Measurements from ENCODE around the gene KIAA0513. TPM values are rescaled to one million over a fixed set of nuclear protein-coding genes. Genes with fewer than 3 reads are reported as not detected.

Gene KIAA0513
- total RNA-seq, 1 experiment from 2014 or later: 2.9 TPM

DNA sequence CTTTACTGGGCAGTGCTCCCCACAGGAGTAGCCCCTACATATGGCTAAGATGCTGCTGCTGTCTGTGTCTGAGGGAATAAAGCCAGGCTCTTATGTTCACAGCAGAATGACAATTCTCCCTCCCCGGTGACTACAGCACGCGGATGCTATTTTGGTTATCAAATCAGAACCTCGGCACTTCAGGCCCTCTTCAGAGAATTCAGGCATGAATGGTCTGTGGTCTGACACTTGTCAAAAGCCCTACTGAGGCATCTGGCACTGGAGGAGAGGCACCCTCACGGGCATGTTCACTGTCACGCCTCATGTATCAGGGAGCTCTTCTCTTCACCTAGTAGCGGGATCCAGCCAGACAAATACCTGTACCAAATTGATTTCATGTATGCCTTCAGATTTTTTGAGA, 30.4 kb downstream of the KIAA0513 start:
- TF ChIP-seq, protein P1, sequence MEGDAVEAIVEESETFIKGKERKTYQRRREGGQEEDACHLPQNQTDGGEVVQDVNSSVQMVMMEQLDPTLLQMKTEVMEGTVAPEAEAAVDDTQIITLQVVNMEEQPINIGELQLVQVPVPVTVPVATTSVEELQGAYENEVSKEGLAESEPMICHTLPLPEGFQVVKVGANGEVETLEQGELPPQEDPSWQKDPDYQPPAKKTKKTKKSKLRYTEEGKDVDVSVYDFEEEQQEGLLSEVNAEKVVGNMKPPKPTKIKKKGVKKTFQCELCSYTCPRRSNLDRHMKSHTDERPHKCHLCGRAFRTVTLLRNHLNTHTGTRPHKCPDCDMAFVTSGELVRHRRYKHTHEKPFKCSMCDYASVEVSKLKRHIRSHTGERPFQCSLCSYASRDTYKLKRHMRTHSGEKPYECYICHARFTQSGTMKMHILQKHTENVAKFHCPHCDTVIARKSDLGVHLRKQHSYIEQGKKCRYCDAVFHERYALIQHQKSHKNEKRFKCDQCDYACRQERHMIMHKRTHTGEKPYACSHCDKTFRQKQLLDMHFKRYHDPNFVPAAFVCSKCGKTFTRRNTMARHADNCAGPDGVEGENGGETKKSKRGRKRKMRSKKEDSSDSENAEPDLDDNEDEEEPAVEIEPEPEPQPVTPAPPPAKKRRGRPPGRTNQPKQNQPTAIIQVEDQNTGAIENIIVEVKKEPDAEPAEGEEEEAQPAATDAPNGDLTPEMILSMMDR (conservative IDR thresholded peaks at IDR 0.05; ENCODE audit: low read depth, low read length): no peak
- no peak for TF ChIP-seq EZH2 (IDR thresholded peaks at IDR 0.05; ENCODE audit: borderline replicate concordance, low read depth, low read length, poor library complexity, severe bottlenecking)
- no peak for DNase-seq (ENCODE audit: low spot score)
- Histone ChIP-seq H3K4me1 (ENCODE audit: insufficient read depth, low read length, poor library complexity, severe bottlenecking) (no peaks in the 10 kb centered on the region), H3K27me3 (replicated peaks; ENCODE audit: insufficient read depth, low read depth, low read length, poor library complexity) (no peaks in the 10 kb centered on the region), H3K27ac (ENCODE audit: low read depth, low read length, poor library complexity, severe bottlenecking) (no peak overlapping the region), H3K4me3 (ENCODE audit: low read depth, low read length, poor library complexity, severe bottlenecking) (no peak overlapping the region), H3K9me3 (ENCODE audit: low read depth, low read length, poor library complexity, severe bottlenecking) (no peaks in the 10 kb centered on the region), H3K36me3 (ENCODE audit: insufficient read depth, low read length, poor library complexity, severe bottlenecking) (no peaks in the 10 kb centered on the region)
- ChIA-PET CTCF (no interaction called here), POLR2A (ENCODE audit: low non-redundant PET) (no interaction called here)
- BruUV-seq (replicated peaks): no TSS peak
- intact Hi-C loops (cut with micrococcal nuclease; ENCODE audit: unreplicated experiment): no loop called here

DNA sequence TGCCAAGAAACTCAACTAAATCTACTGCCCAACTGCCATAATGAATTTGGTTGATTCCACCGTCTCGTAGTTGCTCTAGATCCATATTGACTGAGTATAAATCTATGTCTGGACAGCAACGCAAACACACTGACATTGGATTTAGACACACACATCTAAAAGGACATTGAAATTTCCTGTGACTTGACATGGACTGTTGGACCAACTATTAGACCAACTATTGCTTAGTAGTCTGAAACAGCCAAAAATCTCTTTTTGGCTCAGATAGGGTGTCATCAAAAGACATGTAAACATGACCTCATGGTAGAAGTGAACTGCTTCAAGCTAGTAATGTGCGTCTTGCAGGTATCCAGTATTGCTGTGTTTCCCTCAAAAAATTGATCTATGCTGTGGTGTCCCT, 31.3 kb downstream of the KIAA0513 start:
- TF ChIP-seq EZH2 (IDR thresholded peaks at IDR 0.05; ENCODE audit: borderline replicate concordance, low read depth, low read length, poor library complexity, severe bottlenecking): no peak
- TF ChIP-seq, protein P1 (conservative IDR thresholded peaks at IDR 0.05; ENCODE audit: low read depth, low read length): no peak
- no peak for DNase-seq (ENCODE audit: low spot score)
- ChIA-PET POLR2A (ENCODE audit: low non-redundant PET) (no interaction called here), CTCF (no interaction called here)
- no TSS peak for BruUV-seq (replicated peaks)
- no peak overlapping the region for H3K27ac ChIP-seq (ENCODE audit: low read depth, low read length, poor library complexity, severe bottlenecking)
- intact Hi-C loops (cut with micrococcal nuclease; ENCODE audit: unreplicated experiment): no loop called here
- H3K9me3 ChIP-seq (ENCODE audit: low read depth, low read length, poor library complexity, severe bottlenecking): no peaks in the 10 kb centered on the region
- H3K4me3 ChIP-seq (ENCODE audit: low read depth, low read length, poor library complexity, severe bottlenecking): no peak overlapping the region
- no peaks in the 10 kb centered on the region for H3K36me3 ChIP-seq (ENCODE audit: insufficient read depth, low read length, poor library complexity, severe bottlenecking)
- H3K27me3 ChIP-seq (replicated peaks; ENCODE audit: insufficient read depth, low read depth, low read length, poor library complexity): no peaks in the 10 kb centered on the region
- no peaks in the 10 kb centered on the region for H3K4me1 ChIP-seq (ENCODE audit: insufficient read depth, low read length, poor library complexity, severe bottlenecking)

DNA sequence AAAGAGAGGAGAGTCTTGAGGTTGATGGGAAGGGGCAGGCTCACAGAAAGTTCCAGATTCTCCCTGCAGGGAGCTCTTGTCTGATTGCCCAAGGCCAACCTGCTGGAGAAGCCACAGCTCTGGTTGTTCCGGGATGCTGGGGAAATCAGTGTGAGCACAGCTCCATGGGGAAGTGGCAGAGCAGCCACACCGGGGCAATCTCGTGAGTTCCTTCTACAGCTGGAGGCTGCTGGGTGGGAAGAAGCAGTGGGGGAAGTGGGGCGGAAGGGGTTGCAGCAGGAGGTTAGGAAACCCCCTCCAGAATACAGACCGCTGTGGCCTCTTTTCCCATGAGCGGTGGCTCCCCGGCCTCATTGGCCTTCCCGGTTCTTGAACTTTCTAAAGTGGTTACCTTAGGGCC, 34.0 kb downstream of the KIAA0513 start:
- ChIA-PET POLR2A (ENCODE audit: low non-redundant PET) (interaction anchor here (0.7 kb wide), 1 partner anchor 12 kb away, joined by 4 read pairs; no protein-coding TSS in a partner anchor), CTCF (interaction anchor here (1.0 kb wide), 1 partner anchor 25 kb away, joined by 4 read pairs; no protein-coding TSS in a partner anchor)
- H3K9me3 ChIP-seq (ENCODE audit: low read depth, low read length, poor library complexity, severe bottlenecking): no peaks in the 10 kb centered on the region
- H3K36me3 ChIP-seq (ENCODE audit: insufficient read depth, low read length, poor library complexity, severe bottlenecking): no peaks in the 10 kb centered on the region
- intact Hi-C loops (cut with micrococcal nuclease; ENCODE audit: unreplicated experiment): no loop called here
- H3K27ac ChIP-seq (ENCODE audit: low read depth, low read length, poor library complexity, severe bottlenecking): no peak overlapping the region
- DNase-seq (ENCODE audit: low spot score): no peak
- H3K27me3 ChIP-seq (replicated peaks; ENCODE audit: insufficient read depth, low read depth, low read length, poor library complexity): no peaks in the 10 kb centered on the region
- no TSS peak for BruUV-seq (replicated peaks)
- H3K4me1 ChIP-seq (ENCODE audit: insufficient read depth, low read length, poor library complexity, severe bottlenecking): no peaks in the 10 kb centered on the region
- H3K4me3 ChIP-seq (ENCODE audit: low read depth, low read length, poor library complexity, severe bottlenecking): no peak overlapping the region
- TF ChIP-seq EZH2 (IDR thresholded peaks at IDR 0.05; ENCODE audit: borderline replicate concordance, low read depth, low read length, poor library complexity, severe bottlenecking): no peak
- TF ChIP-seq, protein P1 (conservative IDR thresholded peaks at IDR 0.05; ENCODE audit: low read depth, low read length): no peak
